Gastroesophageal sphincter (tissue), 4 donors: Measurements from ENCODE around the gene GRIA4. TPM values are rescaled to one million over a fixed set of nuclear protein-coding genes. Genes with fewer than 3 reads are reported as not detected.
A peak's percentile ranks its signal among the peaks of the same experiment; 100 is the strongest.

Experiments used
- ATAC-seq: fragments of 150-250 bp; one replicate; pipeline ENCODE4 v1.9.1; 2016; ENCODE audit warnings: mild to moderate bottlenecking, moderate library complexity
- H3K27ac ChIP-seq, 4 donors: fragments of 200-600 bp; sonication (generic) in 3 of 4; 1 replicate in 3 of 4; 2 replicates in 1 of 4; pipeline ENCODE4 v1.5.1; 2016 to 2019
- H3K27me3 ChIP-seq: fragments of 200-600 bp; sonication (generic); one replicate; pipeline ENCODE4 v1.5.1; 2019
- H3K36me3 ChIP-seq, 2 donors: fragments of 200-600 bp; sonication (generic); one replicate each; pipeline ENCODE4 v1.5.1; 2019; ENCODE audit warnings: control low read depth in 1 of 2
- H3K4me1 ChIP-seq, 3 donors: fragments of 200-600 bp; sonication (generic); 1 replicate in 2 of 3; 2 replicates in 1 of 3; pipeline ENCODE4 v1.5.1; 2016 to 2019; ENCODE audit warnings: control low read depth in 2 of 3
- H3K4me3 ChIP-seq, 2 donors: fragments of 200-600 bp; sonication (generic); one replicate each; pipeline ENCODE4 v1.5.1; 2019; ENCODE audit warnings: mild to moderate bottlenecking in 1 of 2, moderate library complexity in 1 of 2
- H3K9me3 ChIP-seq, 3 donors: fragments of 200-600 bp; sonication (generic); one replicate each; pipeline ENCODE4 v1.5.1; 2017 to 2019; ENCODE audit warnings: control low read depth in 2 of 3
- EP300 ChIP-seq: sonication (generic); formaldehyde crosslinking; IDR thresholded peaks from one replicate; pipeline ENCODE4 v1.6.1; 2017; ENCODE audit warnings: antibody characterized with exemption, mild to moderate bottlenecking
- POLR2A ChIP-seq, 2 donors: fragments of 450-650 bp; IDR thresholded peaks; one replicate each; pipeline ENCODE4 v1.6.1; 2017; ENCODE audit warnings: antibody characterized with exemption in 2 of 2, mild to moderate bottlenecking in 2 of 2, moderate library complexity in 1 of 2
- POLR2AphosphoS5 ChIP-seq: sonication (generic); formaldehyde crosslinking; IDR thresholded peaks from one replicate; pipeline ENCODE4 v1.6.1; 2017; ENCODE audit warnings: antibody characterized with exemption
- WGBS, 2 donors: methylation state at CpG; one replicate each; pipeline ENCODE4 v1.1.5; 2018; ENCODE audit warnings: low coverage in 1 of 2; 5-methylcytosine and 5-hydroxymethylcytosine counted together
- total RNA-seq, 4 donors: library from RNA; depleted of rRNA; stranded (reverse); fragments of >200 nt; gene quantifications; one replicate each; pipeline ENCODE4 v1.1.0, GENCODE V29; 2016
- TF ChIP-seq, protein P1 (sequence below), 4 experiments: fragments of 200-600 bp in 2 of 4; fragments of 450-650 bp in 2 of 4; sonication (generic) in 1 of 4; IDR thresholded peaks; one replicate each; pipeline ENCODE4 v1.5.1; 2017 to 2019; ENCODE audit warnings: antibody characterized with exemption in 4 of 4, mild to moderate bottlenecking in 2 of 4, moderate library complexity in 2 of 4

Gene GRIA4
- 1 to 10 TPM in 1 of 4 donors, under 1 TPM in 1, not detected in 2; 0.47 to 1.2 TPM for total RNA-seq

- peak within 1 kb of the TSS; percentile 13 to 49 for H3K4me3 ChIP-seq
- peaks cover 0 to 24% (median 14%) of the 10 kb centered on the region in 3 donors for H3K4me1 ChIP-seq
- H3K27me3 ChIP-seq, result peaks cover 48% of the 10 kb centered on the region
- no peaks in the 10 kb centered on the region for H3K36me3 ChIP-seq
- no peaks in the 10 kb centered on the region for H3K9me3 ChIP-seq
- TF ChIP-seq POLR2AphosphoS5 (no peak), POLR2A (IDR thresholded peaks at IDR 0.05) (no peak), EP300 (no peak)
- TF ChIP-seq, protein P1, sequence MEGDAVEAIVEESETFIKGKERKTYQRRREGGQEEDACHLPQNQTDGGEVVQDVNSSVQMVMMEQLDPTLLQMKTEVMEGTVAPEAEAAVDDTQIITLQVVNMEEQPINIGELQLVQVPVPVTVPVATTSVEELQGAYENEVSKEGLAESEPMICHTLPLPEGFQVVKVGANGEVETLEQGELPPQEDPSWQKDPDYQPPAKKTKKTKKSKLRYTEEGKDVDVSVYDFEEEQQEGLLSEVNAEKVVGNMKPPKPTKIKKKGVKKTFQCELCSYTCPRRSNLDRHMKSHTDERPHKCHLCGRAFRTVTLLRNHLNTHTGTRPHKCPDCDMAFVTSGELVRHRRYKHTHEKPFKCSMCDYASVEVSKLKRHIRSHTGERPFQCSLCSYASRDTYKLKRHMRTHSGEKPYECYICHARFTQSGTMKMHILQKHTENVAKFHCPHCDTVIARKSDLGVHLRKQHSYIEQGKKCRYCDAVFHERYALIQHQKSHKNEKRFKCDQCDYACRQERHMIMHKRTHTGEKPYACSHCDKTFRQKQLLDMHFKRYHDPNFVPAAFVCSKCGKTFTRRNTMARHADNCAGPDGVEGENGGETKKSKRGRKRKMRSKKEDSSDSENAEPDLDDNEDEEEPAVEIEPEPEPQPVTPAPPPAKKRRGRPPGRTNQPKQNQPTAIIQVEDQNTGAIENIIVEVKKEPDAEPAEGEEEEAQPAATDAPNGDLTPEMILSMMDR (IDR thresholded peaks at IDR 0.05), result no peak
- ATAC-seq, result peak; percentile 34
- H3K27ac ChIP-seq, result no peak within 1 kb of the TSS
- WGBS, 2 donors, result 3% methylated on average over 11 to 21 of the region's 54 CpGs
Measured at GRCh38 chr11:105609832-105610781, at the start of gene GRIA4. GRIA4 (plus strand) TSS chr11:105610073; CDS start chr11:105610998, 925 bp downstream.

DNA sequence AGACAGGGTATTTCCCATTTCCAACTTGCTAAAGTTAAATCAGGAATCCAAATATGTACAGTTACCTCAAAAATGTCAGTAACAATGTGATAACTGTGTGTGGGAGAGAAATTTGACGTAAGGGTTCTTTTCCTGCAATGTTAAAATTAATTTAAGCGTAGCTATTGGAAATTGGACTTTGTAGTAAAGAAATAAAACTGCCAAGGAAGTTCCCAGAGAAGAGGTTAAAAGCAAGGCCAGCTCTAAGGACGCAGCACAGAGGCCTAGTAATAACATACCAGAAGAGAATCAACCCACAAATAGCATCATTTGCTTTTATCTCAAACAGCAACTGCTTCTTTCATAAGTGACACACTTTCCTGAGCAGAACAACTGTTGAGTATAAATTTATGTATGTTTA, 36.8 kb upstream of the GRIA4 start:
- no peak for ATAC-seq
- Histone ChIP-seq H3K27ac (no peak overlapping the region), H3K4me1 (no peaks in the 10 kb centered on the region), H3K36me3 (no peaks in the 10 kb centered on the region), H3K4me3 (no peak overlapping the region), H3K9me3 (no peaks in the 10 kb centered on the region), H3K27me3 (no peaks in the 10 kb centered on the region)
- WGBS, 2 donors, result 44 to 61% methylated on average over 3 of the region's 3 CpGs
- TF ChIP-seq POLR2AphosphoS5 (no peak), EP300 (no peak), POLR2A (IDR thresholded peaks at IDR 0.05) (no peak)
- TF ChIP-seq, protein P1 (IDR thresholded peaks at IDR 0.05), result no peak

GRCh38 chr11:105574974-105575373, 34.9 kb upstream of the GRIA4 start:
- no peak for ATAC-seq
- no peaks in the 10 kb centered on the region for H3K27me3 ChIP-seq
- WGBS, 2 donors, result 85 to 100% methylated on average over 3 of the region's 3 CpGs

DNA sequence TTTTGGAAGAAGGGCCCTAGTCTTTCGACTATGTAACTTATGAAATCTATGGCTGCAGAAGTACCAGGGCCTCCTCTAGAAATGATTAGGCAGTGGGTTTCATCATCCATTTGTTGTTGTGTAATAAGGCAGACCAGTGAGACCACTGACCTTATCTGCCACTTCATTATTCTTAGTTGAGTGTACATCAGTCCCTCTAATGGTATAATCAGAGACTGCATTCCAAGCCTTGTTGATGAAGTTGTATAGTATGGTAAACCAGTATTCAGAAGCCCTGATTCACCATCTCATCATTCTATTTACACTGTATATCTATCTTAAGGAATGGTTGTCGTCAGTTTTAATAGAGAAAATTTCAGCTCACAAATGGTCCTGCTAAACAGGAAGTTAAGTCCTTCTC, 32.2 kb upstream of the GRIA4 start:
- no peak for ATAC-seq
- TF ChIP-seq, protein P1 (IDR thresholded peaks at IDR 0.05), result no peak
- TF ChIP-seq POLR2AphosphoS5, result no peak
- no peak for TF ChIP-seq EP300
- no peak for TF ChIP-seq POLR2A (IDR thresholded peaks at IDR 0.05)

More at GRCh38 chr11:105574974-105575373, 34.9 kb upstream of the GRIA4 start:
- no peak for TF ChIP-seq POLR2AphosphoS5
- Histone ChIP-seq H3K36me3 (no peaks in the 10 kb centered on the region), H3K27ac (no peak overlapping the region), H3K4me1 (no peaks in the 10 kb centered on the region), H3K9me3 (no peaks in the 10 kb centered on the region), H3K4me3 (no peak overlapping the region)

GRCh38 chr11:105579111-105579510, 30.8 kb upstream of the GRIA4 start:
- Histone ChIP-seq H3K27me3 (no peaks in the 10 kb centered on the region), H3K4me1 (no peaks in the 10 kb centered on the region), H3K36me3 (no peaks in the 10 kb centered on the region), H3K9me3 (no peaks in the 10 kb centered on the region), H3K4me3 (no peak overlapping the region), H3K27ac (no peak overlapping the region)
- TF ChIP-seq, protein P1 (IDR thresholded peaks at IDR 0.05), result no peak
- TF ChIP-seq EP300 (no peak), POLR2AphosphoS5 (no peak)
- 85 to 87% methylated on average over 2 of the region's 2 CpGs for WGBS, 2 donors
- ATAC-seq, result no peak

More for the DNA sequence above, 32.2 kb upstream of the GRIA4 start:
- Histone ChIP-seq H3K36me3 (no peaks in the 10 kb centered on the region), H3K9me3 (no peaks in the 10 kb centered on the region), H3K27ac (no peak overlapping the region), H3K4me3 (no peak overlapping the region), H3K27me3 (no peaks in the 10 kb centered on the region), H3K4me1 (no peaks in the 10 kb centered on the region)
- WGBS, 2 donors, result 55 to 65% methylated on average over 2 of the region's 2 CpGs
